PC-3 (cell line): ENCODE results near the gene CLDND1. TPM values are rescaled to one million over a fixed set of nuclear protein-coding genes. Genes with fewer than 3 reads are reported as not detected.

ENCODE experiments used
- ATAC-seq: fragments of 200-7000 bp; cut with Tn5 transposase; 2 replicates; pipeline ENCODE4 v1.9.1; 2020; ENCODE audit warnings: mild to moderate bottlenecking, moderate library complexity
- BruUV-seq: library from RNA; stranded (reverse); fragments of 400-500 nt; replicated peaks from 2 replicates; lab custom pipeline; 2021; lab: Mats Ljungman, UMichigan
- CTCF ChIA-PET: fragments of 300-600 bp; sonication (Branson Sonifier 250); formaldehyde crosslinking; loops from one replicate; lab custom pipeline; 2022; ENCODE audit warnings: antibody characterized with exemption; lab: Charles Lee
- POLR2A ChIA-PET: fragments of 300-600 bp; sonication (Branson Sonifier 250); formaldehyde crosslinking; loops from one replicate; lab custom pipeline; 2022; ENCODE audit warnings: antibody characterized with exemption; ENCODE audit not compliant: unreplicated experiment; lab: Charles Lee
- DNase-seq: peaks from one replicate; pipeline ENCODE4 v3.0.0-alpha.2; 2015
- H2AFZ ChIP-seq: fragments of 300-600 bp; sonication (generic); 2 replicates; pipeline ENCODE4 v1.6.0; 2016; ENCODE audit warnings: antibody characterized with exemption, low read length
- H3F3A ChIP-seq: fragments of 300-600 bp; sonication (generic); one replicate; pipeline ENCODE4 v1.6.0; 2017; ENCODE audit warnings: antibody characterized with exemption, low read length, control low read depth, mild to moderate bottlenecking; ENCODE audit not compliant: unreplicated experiment
- H3K27ac ChIP-seq: fragments of 300-600 bp; sonication (generic); 2 replicates; pipeline ENCODE4 v1.5.1; 2016; ENCODE audit warnings: mild to moderate bottlenecking, low read length
- H3K27me3 ChIP-seq: fragments of 300-600 bp; sonication (generic); 2 replicates; pipeline ENCODE4 v1.6.1; 2016; ENCODE audit warnings: low read length, mixed read lengths
- H3K36me3 ChIP-seq: fragments of 300-600 bp; sonication (generic); 2 replicates; pipeline ENCODE4 v1.6.1; 2016; ENCODE audit warnings: low read depth, mixed run types, low read length, mixed read lengths
- H3K4me1 ChIP-seq: fragments of 300-600 bp; sonication (generic); 2 replicates; pipeline ENCODE4 v1.5.1; 2016; ENCODE audit warnings: low read length; ENCODE audit not compliant: insufficient read depth
- H3K4me2 ChIP-seq: fragments of 300-600 bp; sonication (generic); 2 replicates; pipeline ENCODE4 v1.6.0; 2016; ENCODE audit warnings: low read length
- H3K4me3 ChIP-seq: fragments of 300-600 bp; sonication (generic); 2 replicates; pipeline ENCODE4 v1.5.1; 2016; ENCODE audit warnings: mild to moderate bottlenecking, low read length, mixed read lengths
- H3K79me2 ChIP-seq: fragments of 300-600 bp; sonication (generic); 2 replicates; pipeline ENCODE4 v1.6.1; 2017; ENCODE audit warnings: low read length, mixed read lengths
- H3K9ac ChIP-seq: fragments of 300-600 bp; sonication (generic); 2 replicates; pipeline ENCODE4 v1.6.0; 2016; ENCODE audit warnings: mild to moderate bottlenecking, low read length
- H3K9me2 ChIP-seq: fragments of 300-600 bp; sonication (generic); replicated peaks from 2 replicates; pipeline ENCODE4 v1.6.1; 2016; ENCODE audit warnings: mixed run types, low read length, mixed read lengths
- H3K9me3 ChIP-seq: fragments of 300-600 bp; sonication (generic); 2 replicates; pipeline ENCODE4 v1.6.1; 2016; ENCODE audit warnings: low read length, mixed read lengths
- H4K20me1 ChIP-seq: fragments of 300-600 bp; sonication (generic); 2 replicates; pipeline ENCODE4 v1.6.1; 2016; ENCODE audit warnings: low read length, mixed read lengths
- CTCF ChIP-seq: fragments of 300-600 bp; sonication (generic); conservative IDR thresholded peaks from 2 replicates; pipeline ENCODE4 v1.5.1; 2017; ENCODE audit warnings: antibody characterized with exemption, low read depth, mild to moderate bottlenecking, low read length
- EZH2 ChIP-seq: fragments of 300-600 bp; sonication (generic); IDR thresholded peaks from one replicate; pipeline ENCODE4 v1.6.1; 2017; ENCODE audit warnings: antibody characterized with exemption, mild to moderate bottlenecking, low read length; ENCODE audit not compliant: unreplicated experiment
- EZH2phosphoT487 ChIP-seq: fragments of 300-600 bp; sonication (generic); IDR thresholded peaks from 2 replicates; pipeline ENCODE4 v1.6.1; 2018; ENCODE audit warnings: mild to moderate bottlenecking, antibody characterized with exemption, low read length, borderline replicate concordance
- intact Hi-C: fragments of 100-400 bp; cut with micrococcal nuclease; formaldehyde crosslinking; loops from 2 replicates; pipeline ENCODE4 v1.9.0; 2023
- total RNA-seq: library from RNA; depleted of rRNA; stranded (reverse); fragments of >200 nt; gene quantifications from 2 replicates; pipeline ENCODE4 v1.2.3, GENCODE V29; 2014

CLDND1 gene
- total RNA-seq, 1 experiment from 2014 or later, result 81.1 TPM

GRCh38 chr3:98532275-98532637 lies 9.6 kb upstream of the CLDND1 start:
- Histone ChIP-seq H3K4me2 (no peak overlapping the region), H3K9me2 (no peaks in the 10 kb centered on the region), H3K4me1 (0 out of 2 replicates have a peak, but pooled peaks cover 3% of the 10 kb centered on the region), H4K20me1 (no peaks in the 10 kb centered on the region), H3K36me3 (no peaks in the 10 kb centered on the region), H3K27me3 (no peaks in the 10 kb centered on the region; the same call in 1 of the 2 replicates), H3K9me3 (no peaks in the 10 kb centered on the region), H3F3A (no peaks in the 10 kb centered on the region), H3K9ac (no peak overlapping the region), H3K4me3 (no peak overlapping the region), H3K27ac (no peak overlapping the region), H2AFZ (no peak overlapping the region), H3K79me2 (no peaks in the 10 kb centered on the region)
- POLR2A ChIA-PET, result no interaction called here
- intact Hi-C loops, result no loop called here
- no TSS peak for BruUV-seq
- CTCF ChIA-PET, result no interaction called here
- no peak for TF ChIP-seq CTCF
- no peak for TF ChIP-seq EZH2phosphoT487
- no peak for TF ChIP-seq EZH2
- no peak for DNase-seq
- no peak for ATAC-seq

GRCh38 chr3:98531622-98532274 lies 9.0 kb upstream of the CLDND1 start, which contains the start of gene GPR15:
TSS of gene GPR15 (plus strand) at chr3:98531978. CDS start at chr3:98532034, 56 bp downstream.
- Histone ChIP-seq H3K4me2 (no peak within 1 kb of the TSS), H3K36me3 (no peaks in the 10 kb centered on the region), H4K20me1 (no peaks in the 10 kb centered on the region), H3K4me3 (no peak within 1 kb of the TSS), H3K27me3 (no peaks in the 10 kb centered on the region; the same call in 1 of the 2 replicates), H3K9me3 (no peaks in the 10 kb centered on the region), H2AFZ (no peak within 1 kb of the TSS), H3K4me1 (0 out of 2 replicates have a peak, but pooled peaks cover 2% of the 10 kb centered on the region), H3F3A (no peaks in the 10 kb centered on the region), H3K79me2 (no peaks in the 10 kb centered on the region), H3K9me2 (no peaks in the 10 kb centered on the region), H3K9ac (no peak within 1 kb of the TSS), H3K27ac (no peak within 1 kb of the TSS)
- no peak for ATAC-seq
- TF ChIP-seq EZH2phosphoT487 (no peak), EZH2 (no peak), CTCF (no peak)
- POLR2A ChIA-PET, result no interaction called here
- CTCF ChIA-PET, result no interaction called here
- BruUV-seq, result no TSS peak
- intact Hi-C loops, result no loop called here
- DNase-seq, result no peak

GRCh38 chr3:98530676-98531075 lies 8.0 kb upstream of the CLDND1 start:
- BruUV-seq, result no TSS peak
- H3K9me2 ChIP-seq, result no peaks in the 10 kb centered on the region
- POLR2A ChIA-PET, result no interaction called here
- no peaks in the 10 kb centered on the region for H3K36me3 ChIP-seq
- H3K9ac ChIP-seq, result no peak overlapping the region
- H3K4me3 ChIP-seq, result no peak overlapping the region
- DNase-seq (no peak), ATAC-seq (no peak)
- no peaks in the 10 kb centered on the region for H4K20me1 ChIP-seq
- no peaks in the 10 kb centered on the region for H3F3A ChIP-seq
- H3K9me3 ChIP-seq, result no peaks in the 10 kb centered on the region
- TF ChIP-seq EZH2phosphoT487 (no peak), EZH2 (no peak), CTCF (no peak)
- intact Hi-C loops, result no loop called here
- no peaks in the 10 kb centered on the region; the same call in 1 of the 2 replicates for H3K27me3 ChIP-seq
- H3K4me1 ChIP-seq, result no peaks in the 10 kb centered on the region
- H2AFZ ChIP-seq, result no peak overlapping the region
- H3K79me2 ChIP-seq, result no peaks in the 10 kb centered on the region
- no peak overlapping the region for H3K27ac ChIP-seq
- no peak overlapping the region for H3K4me2 ChIP-seq
- CTCF ChIA-PET, result no interaction called here
